Measurements from ENCODE around the gene HS6ST3.

- TF ChIP-seq MAZ (IDR thresholded peaks at IDR 0.05; ENCODE audit: borderline replicate concordance, low read depth, low read length) (no peak), MAZ (CRISPR knock-in tag; IDR thresholded peaks at IDR 0.05; ENCODE audit: low read depth) (no peak), SOX6 (IDR thresholded peaks at IDR 0.05) (no peak), SOX6 (CRISPR knock-in tag; IDR thresholded peaks at IDR 0.05) (no peak), ZBTB38 (CRISPR knock-in tag; IDR thresholded peaks at IDR 0.05) (no peak), POLR2A (IDR thresholded peaks at IDR 0.05; ENCODE audit: insufficient read depth in 1 of 2, low read depth in 2 of 2, low read length in 2 of 2) (no peak), SIN3A (IDR thresholded peaks at IDR 0.05; ENCODE audit: borderline replicate concordance, low read depth, low read length) (no peak), KLF16 (CRISPR knock-in tag; IDR thresholded peaks at IDR 0.05) (no peak), ZNF530 (CRISPR knock-in tag; IDR thresholded peaks at IDR 0.05; ENCODE audit: low read depth) (no peak), ZFX (CRISPR knock-in tag; IDR thresholded peaks at IDR 0.05; ENCODE audit: low read depth) (no peak), MTA3 (CRISPR knock-in tag; IDR thresholded peaks at IDR 0.05) (no peak), YY1 (IDR thresholded peaks at IDR 0.05; ENCODE audit: insufficient read depth, insufficient replicate concordance, low read depth, low read length) (no peak), EZH2 (conservative IDR thresholded peaks at IDR 0.05; ENCODE audit: low read depth, low read length) (no peak)
- TF ChIP-seq, protein P1, sequence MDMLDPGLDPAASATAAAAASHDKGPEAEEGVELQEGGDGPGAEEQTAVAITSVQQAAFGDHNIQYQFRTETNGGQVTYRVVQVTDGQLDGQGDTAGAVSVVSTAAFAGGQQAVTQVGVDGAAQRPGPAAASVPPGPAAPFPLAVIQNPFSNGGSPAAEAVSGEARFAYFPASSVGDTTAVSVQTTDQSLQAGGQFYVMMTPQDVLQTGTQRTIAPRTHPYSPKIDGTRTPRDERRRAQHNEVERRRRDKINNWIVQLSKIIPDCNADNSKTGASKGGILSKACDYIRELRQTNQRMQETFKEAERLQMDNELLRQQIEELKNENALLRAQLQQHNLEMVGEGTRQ (IDR thresholded peaks at IDR 0.05; ENCODE audit: low read depth, low read length): no peak
- TF ChIP-seq, protein P1 (CRISPR knock-in tag; IDR thresholded peaks at IDR 0.05; ENCODE audit: borderline replicate concordance): no peak
Observed at GRCh38 chr13:96449920-96450319, 360.0 kb downstream of the HS6ST3 start.
